HS-5 (cell line): ENCODE measurements around the gene ZNF613.
A peak's percentile ranks its signal among the peaks of the same experiment; 100 is the strongest.
"Not testable (repeated sequence)": the region's sequence is repeated elsewhere in the genome, so short reads cannot be mapped to it uniquely, and the experiment has no call there.

Experiments used
- DNase-seq: peaks from one replicate; pipeline ENCODE4 v3.0.0-alpha.2; 2012; ENCODE audit warnings: low read depth

Gene ZNF613

DNA sequence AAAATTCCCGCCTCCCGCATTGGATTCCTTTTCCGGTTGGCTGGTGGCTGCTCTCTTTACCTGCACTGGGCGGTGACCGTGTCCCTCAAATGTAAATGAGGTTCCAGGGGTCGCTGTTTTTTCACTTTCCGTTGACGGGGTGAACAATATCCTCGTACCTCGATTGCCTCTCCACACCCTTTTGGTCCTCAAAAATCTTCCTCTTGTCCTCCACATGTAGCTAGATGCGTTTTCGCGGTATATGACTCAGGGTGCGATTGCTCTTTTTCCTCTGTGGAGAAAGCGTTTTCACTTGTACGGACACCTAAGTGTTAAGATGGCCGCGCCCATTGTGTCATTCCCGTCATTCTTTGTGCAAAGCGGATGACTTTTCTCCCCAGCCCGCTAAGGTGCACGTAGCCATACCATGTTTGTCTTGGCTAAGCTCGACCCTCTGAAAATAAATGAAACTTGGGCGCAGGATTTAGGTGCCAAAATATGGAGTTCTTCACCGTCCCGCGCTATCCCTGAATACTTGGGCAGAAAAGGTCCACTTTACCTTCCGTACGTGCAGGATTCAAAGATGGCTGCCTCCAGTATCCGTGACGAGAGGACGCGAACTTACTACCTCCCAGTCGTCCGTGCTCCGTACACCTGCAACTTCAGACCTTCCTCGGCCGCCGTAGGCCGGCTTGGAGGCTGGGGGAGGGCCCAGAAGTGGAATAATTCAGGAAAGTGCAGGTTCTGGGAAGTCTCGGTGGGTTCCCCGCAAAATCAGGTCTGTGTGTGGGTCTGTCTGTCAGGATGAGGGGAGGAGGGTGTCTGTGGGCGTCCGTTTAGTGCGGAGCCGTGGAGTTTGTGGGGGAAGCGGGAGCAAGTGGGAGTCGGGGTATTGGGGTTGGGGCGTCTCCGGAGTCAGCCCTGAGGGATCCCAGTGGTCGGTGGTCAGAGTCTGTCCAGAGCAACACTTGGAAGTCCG lies at the start of gene ZNF613:
ZNF613 (plus strand) TSS at position 689 of the 958 bp plus-strand sequence. CDS start 8,749 bp downstream, outside the sequence.
- peak; percentile 92 for DNase-seq

DNA sequence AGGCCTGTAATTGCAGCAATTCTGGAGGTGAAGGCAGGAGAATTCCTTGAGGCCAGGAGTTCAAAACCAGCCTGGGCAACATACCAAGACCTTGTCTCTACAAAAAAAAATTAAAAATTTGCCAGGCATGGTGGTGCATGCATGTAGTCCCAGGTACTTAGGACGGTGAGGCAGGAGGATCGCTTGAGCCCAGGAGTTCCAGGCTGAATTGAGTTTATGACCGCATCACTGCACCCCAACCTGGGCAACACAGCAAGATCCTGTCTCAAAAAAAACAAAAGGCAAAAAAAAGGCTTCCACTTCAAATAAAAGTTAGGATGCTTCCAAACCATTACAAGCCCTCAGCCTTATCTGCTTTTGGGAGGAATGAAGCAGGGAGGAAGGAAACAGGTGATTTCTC lies 44.8 kb upstream of the ZNF613 start:
- DNase-seq, result no peak

DNA sequence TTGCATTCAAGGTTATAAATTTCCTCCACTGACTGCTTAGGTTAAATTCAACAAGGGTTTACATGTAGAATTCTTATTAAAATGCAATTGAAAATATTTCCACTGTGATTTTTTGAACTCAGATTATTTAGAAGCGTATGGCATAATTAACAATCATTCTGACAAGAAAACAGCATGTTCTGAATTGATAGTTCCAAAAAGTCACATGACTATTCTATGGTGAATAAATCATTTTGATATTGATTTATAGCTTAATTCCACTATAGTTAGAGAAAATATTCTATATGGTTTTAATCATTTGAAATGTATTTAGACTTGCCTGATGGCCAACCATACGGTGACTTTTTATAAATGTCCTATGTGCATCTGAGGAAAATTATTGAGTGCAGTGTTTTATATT lies 42.6 kb upstream of the ZNF613 start:
- no peak for DNase-seq

DNA sequence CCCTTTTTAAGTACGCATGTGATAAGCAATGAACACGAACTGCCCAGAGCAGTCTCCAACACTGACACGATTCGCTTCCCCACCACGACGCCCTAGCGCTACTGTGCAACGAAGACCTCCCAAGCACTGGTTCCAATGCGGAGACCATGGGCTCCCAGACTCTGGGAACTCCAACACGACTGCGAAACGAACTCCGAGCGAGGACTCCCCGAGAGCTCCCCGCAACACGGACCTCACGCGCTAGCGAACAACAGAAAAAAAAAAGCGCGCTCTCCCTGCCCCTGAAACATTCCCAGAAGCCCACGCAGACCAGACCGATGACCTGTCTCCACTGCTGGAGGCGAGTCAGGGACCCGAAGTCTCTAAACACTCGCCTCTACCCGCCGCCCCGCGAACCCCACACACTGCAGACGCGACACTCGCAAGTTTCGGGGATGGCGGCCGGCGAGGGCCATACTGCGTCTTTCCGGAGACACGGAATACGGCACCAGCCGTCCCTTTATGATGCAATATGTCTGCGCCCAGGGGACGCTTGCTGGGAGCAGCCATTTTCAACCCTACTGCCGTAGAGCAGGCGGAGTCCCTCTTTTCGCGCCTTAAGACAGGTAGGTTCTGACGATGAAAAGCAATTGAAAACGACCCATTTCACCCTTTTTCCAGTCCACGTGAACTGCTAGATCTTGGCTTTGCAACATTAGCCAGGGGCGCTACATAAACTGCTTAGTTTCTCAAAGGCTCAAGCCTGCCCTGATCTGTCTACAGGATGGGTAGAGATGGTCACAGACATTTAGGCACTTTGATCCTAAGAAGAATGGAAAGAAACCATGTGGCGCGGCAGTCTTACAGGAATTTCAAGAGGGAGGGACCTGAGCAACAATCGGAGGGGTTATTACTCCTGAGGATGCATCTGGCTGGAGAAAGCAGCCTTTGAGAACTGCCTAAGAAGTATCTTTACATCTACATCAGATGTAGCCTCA lies 39.5 kb upstream of the ZNF613 start, which contains the start of gene ZNF577:
ZNF577 (minus strand) TSS at position 430 of the 977 bp plus-strand sequence. CDS start 7,569 bp downstream, outside the sequence.
- DNase-seq, result peak; percentile 64

DNA sequence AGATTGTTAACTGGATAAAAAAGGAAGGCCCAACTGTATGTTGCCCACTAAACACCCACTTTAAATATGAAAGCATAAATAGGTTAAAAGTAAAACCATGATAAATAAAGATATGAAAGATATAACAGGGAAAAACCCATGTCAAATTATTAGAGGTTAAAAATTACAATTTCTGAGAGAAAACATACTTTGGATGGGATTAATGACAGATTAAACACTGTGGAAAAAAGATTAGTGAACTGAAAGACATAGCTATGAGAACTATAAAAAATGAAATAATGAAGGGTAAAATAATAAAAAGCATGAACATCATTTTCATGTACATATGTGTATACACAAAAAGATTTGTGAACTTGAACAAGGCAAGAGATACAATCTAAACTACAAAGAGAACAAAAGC lies 37.3 kb upstream of the ZNF613 start:
- DNase-seq, result no peak

DNA sequence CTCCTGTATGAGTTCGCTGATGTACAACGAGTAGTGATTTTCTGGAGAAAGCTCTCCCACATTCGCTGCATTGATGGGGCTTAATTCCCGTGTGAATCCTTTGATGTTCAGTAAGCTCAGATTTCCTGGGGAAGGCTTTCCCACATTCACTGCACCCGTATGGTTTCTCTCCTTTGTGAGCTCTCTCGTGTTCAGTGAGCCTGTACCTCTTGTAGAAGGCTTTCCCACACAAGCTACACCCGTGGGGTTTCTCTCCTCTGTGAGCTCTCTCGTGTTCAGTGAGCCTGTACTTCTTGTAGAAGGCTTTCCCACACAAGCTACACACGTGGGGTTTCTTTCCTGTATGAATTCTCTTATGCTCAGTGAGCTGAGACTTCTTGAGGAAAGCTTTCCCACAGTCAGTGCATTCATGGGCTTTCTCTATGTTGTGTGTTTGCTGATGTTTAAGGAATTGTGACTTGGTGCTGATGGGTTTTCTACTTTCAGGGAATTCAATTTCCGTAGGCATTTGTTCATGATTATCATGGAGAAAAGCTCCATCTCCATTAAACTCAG lies 36.0 kb upstream of the ZNF613 start:
- DNase-seq, result no peak

DNA sequence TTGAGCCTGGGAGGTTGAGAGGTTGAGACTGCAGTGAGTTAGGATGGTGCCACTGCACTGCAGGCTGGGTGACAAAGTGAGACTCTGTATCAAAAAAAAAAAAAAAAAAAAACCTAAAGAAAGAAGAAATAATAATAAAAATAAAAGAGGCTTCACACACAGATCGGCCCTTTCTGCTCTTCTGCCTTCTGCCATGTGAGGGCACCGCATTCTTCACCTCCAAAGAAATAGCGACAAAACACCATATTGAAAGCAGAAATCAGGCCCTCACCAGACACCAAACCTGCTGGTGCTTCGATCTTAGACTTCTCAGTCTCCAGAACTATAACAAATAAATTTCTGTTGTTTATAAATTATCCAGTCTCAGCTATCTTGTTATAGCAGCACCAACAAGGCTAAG lies 25.4 kb upstream of the ZNF613 start:
- no peak for DNase-seq

DNA sequence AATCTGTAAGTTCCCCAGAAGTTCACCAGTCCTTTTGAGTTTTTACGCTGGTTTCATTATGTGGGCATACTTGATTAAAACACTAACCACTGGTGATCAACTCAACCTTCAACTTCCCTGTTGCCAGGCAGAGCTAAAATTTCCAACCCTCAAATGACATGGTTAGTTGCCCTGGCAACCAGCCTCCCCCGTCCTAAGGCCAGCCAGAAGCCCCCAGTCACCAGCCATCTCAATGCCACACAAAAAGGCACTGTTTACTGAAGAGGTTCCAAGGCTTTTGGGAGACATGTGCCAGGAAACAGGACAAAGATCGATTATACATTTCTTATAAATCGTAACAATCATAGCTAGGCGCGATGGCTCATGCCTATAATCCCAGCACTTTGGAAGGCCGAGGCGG lies 24.1 kb upstream of the ZNF613 start:
- DNase-seq, result no peak

DNA sequence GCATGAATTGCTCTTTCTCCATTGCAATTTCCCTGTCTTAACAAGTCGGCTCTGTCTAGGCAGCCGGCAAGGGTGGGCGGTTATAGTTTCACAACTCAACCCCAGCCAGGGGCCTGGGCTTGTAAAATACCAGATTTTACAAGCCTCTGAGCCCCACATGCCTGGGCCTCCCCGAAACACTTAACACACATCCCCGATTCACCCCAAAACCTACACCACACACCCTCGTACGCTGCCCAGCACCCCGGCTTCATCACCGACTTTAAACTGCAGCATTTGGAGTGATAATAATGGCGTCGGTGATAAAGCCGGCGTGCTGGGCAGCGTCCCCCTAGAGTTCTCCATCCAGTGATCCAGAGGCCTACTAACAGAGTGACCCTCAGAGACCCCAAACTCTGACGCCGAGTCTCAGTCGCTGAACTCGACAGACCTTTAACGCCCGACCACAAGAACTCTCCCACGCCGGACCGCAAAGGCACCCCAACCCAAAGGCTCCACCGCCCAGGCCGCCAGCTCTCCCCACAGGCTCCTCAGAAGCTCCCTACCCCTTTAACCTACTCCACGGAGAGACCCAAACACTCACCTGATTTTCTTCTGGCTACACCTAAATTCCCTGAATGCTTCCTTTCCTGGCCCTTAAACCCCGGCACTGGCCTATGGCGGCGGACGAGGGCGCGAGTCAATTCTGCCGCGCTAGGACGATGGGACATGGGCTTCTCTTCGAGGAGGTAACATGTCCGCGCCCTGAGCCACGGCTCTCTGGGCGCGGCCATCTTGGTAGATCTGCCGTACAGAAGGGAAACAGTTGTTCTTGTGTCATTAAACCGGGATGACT lies 22.7 kb upstream of the ZNF613 start, which contains the start of gene ZNF649:
ZNF649 (minus strand) TSS at position 687 of the 835 bp plus-strand sequence. CDS start 4,910 bp downstream, outside the sequence.
- DNase-seq, result peak; percentile 25

DNA sequence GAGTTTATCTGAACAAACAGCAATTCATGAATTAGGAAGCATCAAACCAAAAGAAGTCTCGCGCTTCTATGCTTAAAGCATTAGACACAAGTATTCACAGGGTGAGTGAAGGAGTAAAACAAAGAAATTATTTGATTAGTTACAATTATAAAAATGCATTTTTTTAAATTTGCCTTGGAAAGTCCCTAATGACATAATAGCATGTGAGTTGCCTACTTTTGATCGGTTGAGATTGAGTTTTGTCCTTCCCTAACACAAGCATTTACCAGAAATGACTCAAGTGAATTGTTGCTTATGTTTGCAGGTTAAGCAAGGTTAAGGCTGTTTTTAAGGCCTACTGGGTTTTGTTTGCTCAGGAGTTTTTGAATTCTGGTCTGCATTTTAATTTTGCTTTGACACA lies 22.1 kb upstream of the ZNF613 start:
- no peak for DNase-seq

DNA sequence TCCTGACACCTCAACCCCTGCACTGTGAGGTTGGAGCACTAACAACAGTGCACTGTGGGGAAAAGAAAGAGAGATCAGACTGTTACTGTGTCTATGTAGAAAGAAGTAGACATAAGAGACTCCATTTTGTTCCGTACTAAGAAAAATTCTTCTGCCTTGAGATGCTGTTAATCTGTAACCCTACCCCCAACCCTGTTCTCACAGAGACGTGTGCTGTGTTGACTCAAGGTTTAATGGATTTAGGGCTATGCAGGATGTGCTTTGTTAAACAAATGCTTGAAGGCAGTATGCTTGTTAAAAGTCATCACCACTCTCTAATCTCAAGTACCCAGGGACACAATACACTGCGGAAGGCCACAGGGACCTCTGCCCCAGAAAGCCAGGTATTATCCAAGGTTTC lies 21.6 kb upstream of the ZNF613 start:
- DNase-seq, result not testable (repeated sequence)

DNA sequence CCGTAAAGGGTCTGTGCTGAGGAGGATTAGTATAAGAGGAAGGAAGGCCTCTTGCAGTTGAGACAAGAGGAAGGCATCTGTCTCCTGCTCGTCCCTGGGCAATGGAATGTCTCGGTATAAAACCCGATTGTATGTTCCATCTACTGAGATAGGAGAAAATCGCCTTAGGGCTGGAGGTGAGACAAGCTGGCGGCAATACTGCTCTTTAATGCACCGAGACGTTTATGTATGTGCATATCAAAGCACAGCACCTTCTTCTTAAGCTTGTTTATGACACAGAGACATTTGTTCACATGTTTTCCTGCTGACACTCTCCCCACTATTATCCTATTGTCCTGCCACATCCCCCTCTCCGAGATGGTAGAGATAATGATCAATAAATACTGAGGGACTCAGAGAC lies 21.2 kb upstream of the ZNF613 start:
- DNase-seq, result not testable (repeated sequence)

DNA sequence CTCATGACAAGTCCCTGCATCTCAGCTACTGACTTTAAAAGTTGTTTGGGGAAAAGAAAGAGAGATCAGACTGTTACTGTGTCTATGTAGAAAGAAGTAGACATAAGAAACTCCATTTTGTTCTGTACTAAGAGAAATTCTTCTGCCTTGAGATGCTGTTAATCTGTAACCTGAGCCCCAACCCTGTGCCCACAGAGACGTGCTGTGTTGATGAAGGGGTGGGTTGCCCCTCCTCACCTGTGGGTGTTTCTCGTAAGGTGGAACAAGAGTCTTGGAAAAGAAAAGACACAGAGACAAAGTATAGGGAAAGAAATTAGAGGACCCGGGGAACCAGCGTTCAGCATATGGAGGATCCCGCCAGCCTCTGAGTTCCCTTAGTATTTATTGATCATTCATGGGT lies 19.3 kb upstream of the ZNF613 start:
- not testable (repeated sequence) for DNase-seq

DNA sequence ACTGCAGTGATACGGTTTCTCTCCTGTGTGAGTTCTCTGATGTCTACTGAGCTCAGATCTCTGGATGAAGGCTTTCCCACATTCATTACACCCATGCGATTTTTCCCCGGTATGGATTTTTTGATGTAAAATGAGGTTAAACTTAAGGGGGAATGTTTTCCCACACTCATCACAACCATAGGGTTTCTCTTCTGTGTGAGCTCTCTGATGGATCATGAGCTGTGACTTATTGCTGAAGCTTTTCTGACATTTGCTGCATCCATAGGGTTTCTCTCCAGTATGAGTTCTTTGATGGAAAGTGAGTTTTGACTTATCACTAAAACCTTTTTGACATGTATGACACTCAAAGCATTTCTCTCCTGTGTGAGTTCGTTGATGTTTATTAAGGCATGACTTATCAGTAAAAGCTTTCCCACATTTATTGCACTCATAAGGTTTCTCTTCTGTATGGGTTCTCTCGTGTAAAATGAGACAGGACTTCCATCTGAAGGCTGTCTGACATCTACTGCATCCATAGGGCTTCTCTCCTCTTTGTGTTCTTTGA lies 11.9 kb upstream of the ZNF613 start:
- no peak for DNase-seq

DNA sequence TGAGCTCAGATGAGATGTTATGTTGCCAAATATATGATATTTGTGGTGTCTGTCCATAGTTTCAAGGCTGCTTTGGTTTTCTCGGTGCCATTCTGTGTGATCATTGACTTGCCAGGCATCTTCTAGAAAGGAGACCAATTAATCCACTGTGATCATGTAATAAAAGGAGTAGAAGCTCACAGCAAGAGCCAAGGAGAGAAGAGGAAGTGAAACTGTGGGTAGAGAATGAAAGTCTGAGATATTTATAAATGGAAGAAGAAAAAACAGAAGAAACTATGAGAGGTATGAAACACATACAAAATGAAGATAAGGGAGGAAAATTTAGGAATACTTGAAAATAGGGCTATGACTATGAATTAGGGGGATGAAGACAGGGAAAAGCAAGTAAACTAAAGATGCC lies 11.1 kb upstream of the ZNF613 start:
- DNase-seq, result no peak

DNA sequence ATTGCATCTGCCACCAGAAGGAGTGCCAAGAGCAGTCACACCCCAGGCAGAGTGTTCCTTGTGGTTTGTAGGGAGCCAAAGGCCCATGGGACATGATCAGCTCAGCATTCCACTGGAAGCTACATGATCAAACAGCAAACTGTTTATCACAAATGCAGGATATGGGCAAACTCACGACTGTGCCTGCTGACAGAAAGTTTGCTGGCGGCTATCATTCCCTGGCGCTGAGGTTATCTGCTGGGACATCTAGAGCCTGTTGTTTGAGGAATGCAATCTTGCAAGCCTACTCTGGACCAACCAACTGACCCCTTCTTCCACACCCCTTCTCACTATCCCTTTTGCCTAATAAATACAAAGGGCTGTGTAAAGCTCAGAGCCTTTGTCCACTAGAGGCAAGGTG lies 7.7 kb upstream of the ZNF613 start:
- DNase-seq, result no peak

DNA sequence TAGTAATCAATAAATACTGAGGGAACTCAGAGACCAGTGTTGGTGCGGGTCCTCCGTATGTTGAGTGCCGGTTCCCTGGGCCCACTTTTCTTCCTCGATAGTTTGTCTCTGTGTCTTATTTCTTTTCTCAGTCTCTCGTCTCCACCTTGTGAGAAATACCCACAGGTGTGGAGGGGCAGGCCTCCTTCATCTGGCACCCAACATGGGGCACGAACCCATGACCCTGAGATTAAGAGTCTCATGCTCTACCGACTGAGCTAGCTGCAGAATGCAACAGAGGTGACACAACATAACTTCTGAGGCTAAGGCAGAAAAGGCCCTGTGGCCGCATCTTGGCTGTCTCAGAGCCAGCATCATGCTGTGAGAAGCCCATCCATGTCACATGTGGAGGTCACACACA lies 5.3 kb upstream of the ZNF613 start:
- no peak for DNase-seq

DNA sequence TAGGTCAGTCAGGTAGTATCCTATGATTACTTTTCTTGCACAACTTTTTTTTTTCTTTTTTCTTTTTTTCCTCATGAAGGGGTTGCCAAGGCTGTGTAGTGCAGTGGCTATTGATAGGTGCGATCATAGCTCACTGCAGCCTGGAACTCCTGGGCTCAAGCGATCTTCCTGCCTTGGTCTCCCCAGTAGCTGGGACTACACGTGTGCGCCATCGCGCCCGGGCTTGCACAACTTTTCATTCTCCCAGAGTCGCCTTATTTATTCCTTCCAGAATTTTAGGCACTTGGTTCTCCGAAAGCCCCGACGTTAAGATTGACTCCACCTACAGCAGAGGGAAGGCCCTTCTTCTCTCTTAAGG lies 867 bp upstream of the ZNF613 start:
- no peak for DNase-seq

DNA sequence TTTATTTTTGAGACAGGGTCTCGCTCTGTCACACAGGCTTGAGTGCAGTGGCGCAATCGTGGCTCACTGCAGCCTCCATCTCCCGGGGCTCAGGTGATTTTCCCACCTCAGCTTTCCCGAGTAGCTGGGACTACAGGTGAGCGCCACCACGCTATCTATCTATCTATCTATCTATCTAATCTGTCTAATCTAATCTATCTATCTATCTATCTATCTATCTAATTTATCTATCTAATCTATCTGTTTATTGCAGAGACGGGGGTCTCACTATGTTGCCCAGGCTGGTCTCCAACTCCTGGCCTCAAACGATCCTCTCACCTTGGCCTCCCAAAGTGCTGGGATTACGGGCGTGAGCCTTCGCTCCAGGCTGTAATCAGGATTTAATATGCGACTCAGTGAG lies 587 bp downstream of the ZNF613 start:
- no peak for DNase-seq

DNA sequence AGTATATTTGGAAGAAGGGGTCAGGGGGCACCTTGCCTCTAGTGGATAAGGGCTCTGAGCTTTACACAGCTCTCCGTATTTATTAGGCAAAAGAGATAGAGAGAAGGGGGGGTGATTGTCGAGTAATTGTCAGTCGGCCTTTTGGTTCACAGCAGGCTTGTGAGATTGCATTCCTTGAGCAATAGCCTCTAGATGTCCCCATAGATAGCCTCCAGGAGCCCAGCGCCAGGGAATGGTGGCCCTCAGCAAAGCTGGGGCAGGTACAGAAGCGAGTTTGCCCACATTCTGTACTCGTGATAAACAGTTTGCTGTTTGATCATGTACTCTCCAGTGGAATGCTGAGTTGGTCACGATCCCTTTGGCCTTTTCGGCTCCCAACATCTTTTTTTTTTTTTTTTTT lies 4.6 kb downstream of the ZNF613 start:
- no peak for DNase-seq

DNA sequence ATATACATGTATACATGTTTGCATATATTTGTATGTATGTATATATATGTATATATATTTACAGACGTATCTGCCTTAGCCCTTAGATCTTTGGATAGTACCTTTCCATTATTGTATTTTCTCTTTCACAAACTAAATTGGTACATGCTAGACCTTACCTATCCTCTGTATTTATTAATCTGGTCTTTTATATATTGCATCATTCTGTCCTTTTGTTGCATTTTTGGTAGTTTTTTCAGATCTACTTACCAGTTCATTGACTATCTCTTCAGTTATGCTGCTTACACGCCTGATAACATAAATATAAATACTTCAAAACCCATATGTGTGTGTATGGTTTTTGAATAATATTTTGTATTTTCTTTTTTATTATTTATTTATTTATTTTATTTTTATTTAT lies 11.7 kb downstream of the ZNF613 start:
- no peak for DNase-seq
